KOPT-K1 (cell line): Measurements from ENCODE around the gene COX20.

Experiments used
- H3K27ac ChIP-seq: fragments of 200-600 bp; sonication (generic); 2 replicates; pipeline ENCODE4 v1.5.1; 2016; ENCODE audit warnings: antibody characterized with exemption, mild to moderate bottlenecking, low read depth, low read length; ENCODE audit not compliant: poor library complexity, severe bottlenecking
- H3K36me3 ChIP-seq: fragments of 200-600 bp; sonication (generic); 2 replicates; pipeline ENCODE4 v1.5.1; 2017; ENCODE audit warnings: antibody characterized with exemption, mild to moderate bottlenecking, low read length, moderate library complexity; ENCODE audit not compliant: insufficient read depth
- H3K9me3 ChIP-seq: fragments of 200-600 bp; sonication (generic); 2 replicates; pipeline ENCODE4 v1.5.1; 2017; ENCODE audit warnings: antibody characterized with exemption, low read length, mild to moderate bottlenecking; ENCODE audit not compliant: insufficient read depth, poor library complexity, severe bottlenecking

COX20 gene

DNA sequence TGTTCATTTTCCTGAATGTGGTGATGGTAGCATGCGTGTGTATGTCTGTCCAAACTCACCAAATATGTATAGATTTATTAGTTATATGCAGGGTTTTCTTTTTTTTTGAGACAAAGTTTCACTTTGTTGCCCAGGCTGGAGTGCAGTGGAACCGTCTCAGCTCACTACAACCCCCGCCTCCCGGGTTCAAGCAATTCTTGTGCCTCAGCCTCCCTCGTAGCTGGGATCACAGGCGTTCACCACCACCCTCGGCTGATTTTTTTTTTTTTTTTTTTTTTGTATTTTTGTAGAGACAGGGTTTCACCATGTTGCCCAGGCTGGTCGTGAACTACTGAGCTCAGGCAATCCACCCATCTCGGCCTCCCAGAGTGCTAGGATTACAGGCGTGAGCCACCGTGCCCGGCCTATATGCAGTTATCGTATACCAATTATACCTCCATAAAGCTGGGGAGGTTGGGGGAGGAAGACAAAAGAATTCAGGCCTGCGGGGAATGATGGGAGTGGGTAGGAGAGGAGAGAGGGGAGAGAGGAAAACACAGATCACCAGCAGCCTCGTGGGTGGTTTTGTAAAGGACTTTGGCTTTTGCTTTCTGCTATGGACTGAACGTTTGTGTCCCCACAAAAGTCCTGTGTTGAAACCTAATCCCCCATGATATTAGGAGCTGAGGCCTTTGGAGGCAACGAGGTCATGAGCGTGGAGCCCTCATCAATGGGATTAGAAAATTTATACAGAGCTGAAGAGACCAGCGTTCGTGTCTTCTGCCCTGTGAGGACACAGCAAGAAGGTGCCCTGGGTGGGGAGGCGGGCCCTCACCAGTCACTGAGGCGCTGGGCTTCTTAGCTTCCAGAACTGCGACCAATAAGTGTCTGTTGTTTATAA is 33.3 kb downstream of the COX20 start:
- Histone ChIP-seq H3K36me3 (peaks cover 5% of the 10 kb centered on the region; the same call in 1 of the 2 replicates), H3K27ac (no peak overlapping the region), H3K9me3 (no peaks in the 10 kb centered on the region)

DNA sequence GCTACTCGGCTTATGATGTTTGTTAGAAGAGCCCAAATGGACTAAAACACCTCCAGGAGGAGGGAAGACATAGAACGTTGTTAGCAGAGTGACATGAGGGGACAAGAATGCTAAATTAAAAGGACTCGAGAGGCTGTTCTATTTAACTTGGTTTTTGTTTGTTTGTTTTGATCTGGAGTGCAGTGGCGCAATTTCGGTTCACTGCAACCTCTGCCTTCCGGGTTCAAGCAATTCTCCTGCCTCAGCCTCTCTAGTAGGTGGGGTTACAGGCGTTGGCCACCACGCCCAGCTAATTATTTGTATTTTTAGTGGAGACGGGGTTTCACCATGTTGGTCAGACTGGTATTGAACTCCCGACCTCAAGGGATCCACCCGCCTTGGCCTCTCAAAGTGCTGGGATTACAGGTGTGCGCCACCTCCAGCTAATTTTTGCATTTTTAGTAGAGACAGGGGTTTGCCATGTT is 33.9 kb downstream of the COX20 start:
- H3K36me3 ChIP-seq, result no peaks in the 10 kb centered on the region
- H3K27ac ChIP-seq, result no peak overlapping the region
- H3K9me3 ChIP-seq, result no peaks in the 10 kb centered on the region

DNA sequence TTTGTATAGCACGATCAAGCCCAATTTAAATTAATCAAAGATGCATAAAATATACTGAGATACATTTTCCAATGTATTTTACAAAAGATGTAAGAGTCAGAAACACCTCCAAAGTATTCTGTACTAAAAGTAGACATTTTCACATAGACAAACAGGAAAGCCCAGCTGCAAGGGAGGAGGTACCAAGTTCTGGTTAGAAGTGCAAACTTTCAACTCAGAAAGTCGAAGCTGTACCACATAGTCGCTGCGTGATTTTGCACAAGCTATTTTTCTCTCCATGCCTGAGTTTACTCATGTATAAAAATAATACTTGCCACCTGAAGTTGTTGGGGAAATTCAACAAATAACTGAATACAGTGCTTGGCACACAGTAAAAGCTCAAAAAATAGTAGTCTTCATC is 34.5 kb downstream of the COX20 start:
- no peaks in the 10 kb centered on the region for H3K36me3 ChIP-seq
- H3K9me3 ChIP-seq, result no peaks in the 10 kb centered on the region
- H3K27ac ChIP-seq, result no peak overlapping the region

DNA sequence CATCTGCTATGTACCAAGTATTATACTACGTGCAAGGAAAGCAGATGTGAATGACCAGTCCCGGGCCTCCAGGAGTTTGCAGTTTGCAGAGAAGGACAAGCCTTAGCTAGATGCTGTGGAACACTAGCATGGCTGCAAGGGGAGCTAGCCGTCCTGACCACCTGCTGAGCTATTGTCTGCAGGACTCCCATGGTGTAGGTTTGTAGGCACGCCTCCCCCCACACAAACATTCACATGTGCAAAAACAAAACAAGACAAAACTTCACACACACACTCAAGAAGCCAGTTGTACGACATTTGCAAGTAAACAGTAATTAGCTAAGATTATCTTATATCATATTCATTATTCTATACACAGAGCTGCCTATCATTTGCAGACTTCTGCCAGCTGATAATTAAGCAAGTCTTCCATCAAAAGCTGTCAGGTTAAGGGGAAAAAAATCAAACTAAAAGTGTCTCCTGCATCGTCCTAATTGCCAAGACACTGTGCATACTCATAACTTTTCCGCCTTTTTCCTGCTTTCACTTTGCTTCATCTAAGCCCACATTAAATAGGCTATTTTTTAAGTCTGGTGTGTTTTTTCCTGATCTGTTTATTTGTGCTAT is 39.6 kb downstream of the COX20 start:
- Histone ChIP-seq H3K36me3 (no peaks in the 10 kb centered on the region), H3K9me3 (no peaks in the 10 kb centered on the region), H3K27ac (no peak overlapping the region)

DNA sequence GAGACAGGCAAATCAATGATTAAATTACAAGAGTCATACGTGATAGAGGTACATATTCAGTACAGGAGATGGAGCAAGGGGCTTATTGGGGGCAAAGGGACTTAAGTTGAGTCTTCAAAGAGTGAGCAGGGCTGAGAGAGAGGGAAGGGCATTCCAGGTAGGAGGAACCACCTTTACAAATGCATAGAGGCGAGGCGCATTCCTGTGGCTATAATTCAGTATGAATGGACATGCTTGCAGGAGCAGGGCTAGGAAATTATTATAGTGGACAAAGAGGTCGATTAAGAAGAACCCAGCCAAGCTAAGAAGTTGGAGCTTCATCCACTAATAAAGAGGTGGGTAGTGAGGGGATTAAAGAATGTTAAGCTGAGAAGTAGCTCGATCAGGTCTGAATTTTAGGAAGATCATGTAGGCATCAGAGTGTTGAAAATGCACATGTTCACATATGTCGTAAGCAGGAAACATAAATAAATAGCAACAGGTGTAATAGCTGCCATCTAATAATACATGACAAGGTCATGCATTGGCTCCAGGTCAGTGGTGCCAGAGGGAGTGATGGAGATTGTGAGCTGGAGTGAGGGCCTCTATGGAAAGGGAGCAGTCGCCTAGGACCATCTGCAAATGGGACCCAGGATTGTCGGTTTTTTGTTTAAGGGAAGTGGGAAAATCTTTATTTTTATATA is 40.9 kb downstream of the COX20 start:
- Histone ChIP-seq H3K27ac (no peak overlapping the region), H3K36me3 (no peaks in the 10 kb centered on the region), H3K9me3 (no peaks in the 10 kb centered on the region)

DNA sequence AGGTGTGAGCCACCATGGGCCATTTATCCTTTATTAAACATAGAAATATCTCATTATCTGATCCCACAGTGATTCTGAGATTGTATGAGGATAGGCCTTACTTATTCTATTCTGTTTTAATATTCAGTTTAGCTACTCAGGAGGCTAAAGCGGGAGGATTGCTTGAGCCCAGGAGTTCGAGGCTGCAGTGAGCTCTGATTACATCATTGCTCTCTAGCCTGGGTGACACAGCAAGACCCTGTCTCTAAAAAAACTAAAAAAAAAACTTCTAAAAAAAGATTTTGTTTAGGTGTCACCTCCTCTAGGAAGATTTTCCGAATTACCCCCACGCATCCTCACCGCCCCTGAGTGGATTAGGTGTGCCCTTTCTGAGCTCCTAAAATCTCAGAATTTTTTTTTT is 43.2 kb downstream of the COX20 start:
- H3K36me3 ChIP-seq, result no peaks in the 10 kb centered on the region
- no peaks in the 10 kb centered on the region for H3K9me3 ChIP-seq
- H3K27ac ChIP-seq, result no peak overlapping the region

DNA sequence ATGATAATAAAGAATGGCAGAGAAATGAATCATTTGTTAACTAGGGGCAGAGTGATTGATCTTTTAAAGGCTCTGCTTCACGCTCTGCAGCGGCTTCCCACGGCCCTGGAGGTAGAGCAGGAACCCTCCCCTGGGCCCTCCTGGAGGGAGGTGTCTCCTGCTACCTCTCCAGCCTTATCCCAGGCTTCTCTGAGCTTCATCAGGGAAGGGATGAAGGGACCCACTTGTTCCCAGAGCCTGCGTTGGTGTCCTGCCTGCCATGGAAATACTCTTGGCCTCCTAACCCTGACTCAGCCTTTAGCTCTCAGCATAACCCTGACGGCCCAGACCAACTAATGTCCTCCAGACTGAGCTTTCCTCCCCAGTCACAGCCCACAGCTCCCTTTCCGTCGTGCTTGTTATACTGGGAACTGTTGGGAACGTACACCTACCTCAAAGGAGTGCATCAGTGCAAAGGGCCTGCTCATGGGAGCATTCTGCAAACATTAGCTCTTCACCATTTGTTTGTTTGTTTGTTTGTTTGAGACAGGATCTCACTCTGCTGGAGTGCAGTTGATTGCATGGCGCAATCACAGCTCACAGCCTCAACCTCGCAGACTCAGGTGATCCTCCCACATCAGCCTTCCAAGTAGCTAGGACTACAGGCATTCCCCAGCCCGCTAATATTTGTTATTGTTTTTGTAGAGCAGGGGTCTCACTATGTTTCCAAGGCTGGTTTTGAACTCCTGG is 46.3 kb downstream of the COX20 start:
- H3K27ac ChIP-seq, result no peak overlapping the region
- no peaks in the 10 kb centered on the region for H3K36me3 ChIP-seq
- no peaks in the 10 kb centered on the region for H3K9me3 ChIP-seq

DNA sequence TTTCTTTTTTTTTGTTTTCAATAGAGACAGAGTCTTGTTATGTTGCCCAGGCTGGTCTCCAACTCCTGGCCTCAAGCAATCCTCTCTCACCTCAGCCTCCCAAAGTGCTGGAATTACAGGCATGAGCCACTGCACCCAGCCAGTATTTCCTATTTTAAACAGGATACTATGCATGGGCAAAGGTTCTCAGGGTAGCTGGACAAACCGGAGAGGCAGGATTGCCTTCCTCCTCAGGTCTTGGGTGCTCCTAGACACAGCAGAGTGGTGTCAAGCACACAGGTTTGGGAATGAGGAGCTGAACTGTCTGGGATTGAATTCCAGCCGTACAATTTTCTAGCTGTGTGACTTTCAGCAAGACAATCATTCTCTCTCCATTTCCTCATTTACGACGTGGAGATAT is 51.8 kb downstream of the COX20 start:
- Histone ChIP-seq H3K9me3 (no peaks in the 10 kb centered on the region), H3K36me3 (no peaks in the 10 kb centered on the region), H3K27ac (no peak overlapping the region)

DNA sequence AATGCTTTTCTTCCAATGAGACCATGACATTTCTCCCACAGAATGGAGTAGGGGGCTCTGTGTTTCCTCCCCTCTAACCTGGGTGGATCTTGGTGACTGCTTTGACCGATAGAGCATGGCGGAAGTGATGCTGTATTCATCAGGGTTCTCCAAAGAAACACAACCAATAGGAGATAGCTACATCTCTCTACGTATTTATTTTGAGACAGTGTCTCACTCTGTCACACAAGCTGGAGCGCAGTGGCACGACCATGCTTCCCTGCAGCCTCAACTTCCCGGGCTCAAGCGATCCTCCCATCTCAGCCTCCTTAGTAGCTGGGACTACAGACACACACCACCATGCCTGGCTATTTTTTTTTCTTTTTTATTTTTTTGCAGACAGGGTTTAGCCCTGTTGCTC is 58.4 kb downstream of the COX20 start:
- Histone ChIP-seq H3K27ac (no peak overlapping the region), H3K9me3 (no peaks in the 10 kb centered on the region), H3K36me3 (no peaks in the 10 kb centered on the region)
